NCI-H146 treated with DMSO at 0.1 percent for 48 hours (cell line): ENCODE results near the gene C6orf47.
A peak's percentile ranks its signal among the peaks of the same experiment; 100 is the strongest.

Experiments
- DNase-seq: peaks from one replicate; lab custom pipeline; 2025; ENCODE audit not compliant: unreplicated experiment; lab: John Stamatoyannopoulos, UW

C6orf47 gene

DNA sequence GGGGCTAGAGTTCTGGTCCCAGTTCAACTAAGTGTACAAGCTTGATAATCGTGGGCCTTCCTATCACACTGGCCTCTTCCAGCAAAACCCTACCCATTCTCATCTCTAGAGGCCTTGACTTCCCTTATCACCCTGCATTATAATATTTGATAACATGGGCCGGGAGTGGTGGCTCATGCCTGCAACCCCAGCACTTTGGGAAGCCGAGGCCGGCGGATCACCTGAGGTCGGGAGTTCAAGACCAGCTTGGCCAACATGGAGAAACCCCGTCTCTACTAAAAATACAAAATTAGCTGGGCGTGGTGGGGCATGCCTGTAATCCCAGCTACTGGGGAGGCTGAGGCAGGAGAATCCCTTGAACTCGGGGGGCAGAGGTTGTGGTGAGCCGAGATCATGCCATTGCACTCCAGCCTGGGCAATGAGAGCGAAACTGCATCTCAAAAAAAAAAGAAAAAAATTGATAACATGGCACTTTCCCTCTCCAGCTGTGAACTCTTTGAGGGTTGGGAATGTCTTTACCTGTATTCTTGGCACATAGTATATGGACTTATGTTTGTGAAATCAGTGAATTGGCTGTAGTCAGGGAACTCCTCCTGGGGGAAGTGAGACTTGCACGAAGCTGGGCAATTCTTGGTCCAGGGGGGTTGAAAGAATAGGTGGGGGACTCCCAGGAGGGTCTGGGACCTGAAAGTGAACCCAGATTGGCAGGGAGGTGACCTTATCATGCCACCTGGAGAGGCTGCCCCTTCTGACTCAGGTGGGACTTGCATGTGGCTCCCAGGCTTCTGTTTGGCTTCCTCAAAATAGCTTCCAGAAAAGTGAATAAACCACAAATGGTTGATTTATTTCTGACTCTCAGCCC, 915 bp upstream of the C6orf47 start:
- DNase-seq = no peak

DNA sequence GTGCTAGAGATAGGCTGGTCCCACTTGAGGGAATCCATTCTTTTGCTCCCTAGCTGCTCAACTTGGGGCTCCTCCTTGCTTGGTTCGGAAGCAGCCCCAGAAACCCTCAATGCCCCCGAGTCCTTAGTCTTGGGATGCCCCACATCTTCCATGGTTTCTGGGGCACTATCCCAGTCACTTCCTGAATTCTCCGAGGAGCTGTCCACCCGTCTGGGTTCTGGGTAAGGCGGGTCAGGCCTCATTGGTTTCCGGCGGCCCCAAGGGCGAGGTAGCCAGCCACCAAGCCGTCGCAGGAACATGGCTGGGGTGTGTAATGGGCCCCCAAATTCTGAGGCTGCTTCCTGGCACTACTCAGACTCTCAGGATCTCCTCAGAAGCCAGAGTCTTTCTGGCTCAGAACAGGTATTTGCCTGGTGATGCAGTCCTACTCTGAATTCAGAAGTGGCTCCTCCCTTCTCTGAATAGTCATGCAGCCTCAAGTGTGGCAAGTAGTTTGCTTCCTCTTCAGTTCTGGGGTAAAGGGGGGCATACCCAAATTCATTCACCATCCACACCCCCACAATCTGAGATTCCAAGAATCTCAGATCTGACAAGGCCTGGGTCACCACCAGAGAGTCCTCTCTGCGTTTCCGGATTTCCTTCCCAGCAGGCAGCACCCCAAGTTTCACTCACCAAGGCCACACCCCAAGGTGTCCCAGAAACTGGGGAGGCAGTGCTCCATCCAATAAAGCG, 763 bp downstream of the C6orf47 start:
- DNase-seq = no peak

DNA sequence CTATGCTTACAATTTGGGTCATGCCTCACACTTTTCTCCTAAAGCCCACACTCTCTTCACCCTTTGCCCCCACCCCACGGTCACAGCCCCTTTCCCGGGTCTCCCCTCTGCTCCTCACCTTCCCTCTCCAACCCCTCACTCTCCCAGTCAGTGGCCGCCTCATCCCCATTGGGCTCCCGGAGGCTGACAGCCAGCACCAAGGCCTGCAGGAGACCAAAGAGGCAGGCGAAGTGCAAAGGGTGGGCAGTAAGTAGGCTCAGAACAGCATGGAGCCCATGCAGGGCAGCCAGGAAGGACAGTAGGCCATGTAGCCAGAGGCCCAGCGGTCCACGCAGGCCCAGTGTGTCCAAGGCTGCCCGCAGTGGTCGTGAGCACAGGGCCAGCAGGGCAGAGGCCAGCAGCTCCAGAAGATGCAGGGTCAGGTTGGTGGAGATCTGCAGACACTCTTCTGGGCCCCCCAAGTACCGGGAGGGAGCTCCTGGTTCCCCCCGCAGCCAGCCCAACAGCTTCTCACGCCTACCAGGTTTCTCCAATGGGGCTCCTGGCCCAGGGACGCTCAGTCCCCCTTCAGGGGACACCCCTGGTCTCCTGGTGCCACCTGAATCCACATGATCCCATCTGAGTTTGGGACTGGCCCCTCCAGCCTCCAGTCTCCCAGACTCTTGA, 1.5 kb downstream of the C6orf47 start:
- no peak for DNase-seq

DNA sequence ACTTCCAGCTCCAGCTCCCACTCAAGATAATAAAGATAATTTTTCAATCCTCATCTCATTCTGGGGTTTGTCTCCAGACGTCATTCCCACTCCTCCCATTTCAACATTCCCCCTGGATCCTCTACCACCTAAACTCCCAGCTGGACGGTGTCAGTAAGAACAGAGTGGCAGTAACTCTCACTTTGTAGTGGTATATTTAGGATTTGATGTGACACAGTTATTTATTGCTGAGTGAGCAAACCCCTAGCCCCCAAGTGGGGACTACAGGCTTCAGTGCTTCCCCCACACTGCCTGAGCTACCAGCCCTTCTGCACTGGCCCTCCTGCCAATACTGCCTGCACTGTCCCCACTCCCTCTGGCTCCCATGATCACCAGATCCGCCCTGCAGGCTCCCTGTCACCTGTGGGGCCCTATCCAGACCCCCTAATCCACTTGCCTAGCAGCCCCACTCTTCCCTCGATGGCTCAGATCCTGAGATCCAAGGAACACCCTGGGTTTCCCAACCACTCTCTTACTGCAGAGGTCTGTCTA, 2.4 kb downstream of the C6orf47 start:
- DNase-seq = no peak

DNA sequence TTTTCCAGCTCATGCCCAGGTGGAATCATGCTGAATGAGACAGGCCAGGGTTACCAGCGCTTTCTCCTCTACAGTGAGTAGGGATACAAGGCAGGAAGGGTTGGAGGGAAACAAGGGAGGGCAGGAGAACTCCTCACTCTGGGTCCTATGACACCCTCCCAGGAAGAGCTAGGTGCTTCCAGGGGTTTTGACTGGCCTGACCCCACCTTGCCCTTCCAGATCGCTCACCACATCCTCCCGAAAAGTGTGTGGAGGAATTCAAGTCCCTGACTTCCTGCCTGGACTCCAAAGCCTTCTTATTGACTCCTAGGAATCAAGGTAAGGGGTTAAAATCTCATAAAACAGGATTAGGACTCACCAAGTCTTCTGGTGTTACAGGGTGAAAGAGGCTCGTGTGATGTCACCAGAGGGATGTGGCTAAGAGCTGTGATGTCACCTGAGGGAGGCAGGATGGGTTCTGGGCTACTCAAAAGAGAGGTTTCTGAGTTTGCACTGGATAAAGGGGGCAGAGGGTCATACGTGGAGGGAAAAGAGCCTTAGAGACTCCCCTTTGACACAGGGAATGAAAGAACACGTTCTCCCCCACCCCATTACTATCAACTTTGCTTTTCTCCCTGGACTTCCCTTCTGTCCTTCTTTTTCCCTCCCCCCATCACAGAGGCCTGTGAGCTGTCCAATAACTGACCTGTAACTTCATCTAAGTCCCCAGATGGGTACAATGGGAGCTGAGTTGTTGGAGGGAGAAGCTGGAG, 3.0 kb downstream of the C6orf47 start:
- no peak for DNase-seq

DNA sequence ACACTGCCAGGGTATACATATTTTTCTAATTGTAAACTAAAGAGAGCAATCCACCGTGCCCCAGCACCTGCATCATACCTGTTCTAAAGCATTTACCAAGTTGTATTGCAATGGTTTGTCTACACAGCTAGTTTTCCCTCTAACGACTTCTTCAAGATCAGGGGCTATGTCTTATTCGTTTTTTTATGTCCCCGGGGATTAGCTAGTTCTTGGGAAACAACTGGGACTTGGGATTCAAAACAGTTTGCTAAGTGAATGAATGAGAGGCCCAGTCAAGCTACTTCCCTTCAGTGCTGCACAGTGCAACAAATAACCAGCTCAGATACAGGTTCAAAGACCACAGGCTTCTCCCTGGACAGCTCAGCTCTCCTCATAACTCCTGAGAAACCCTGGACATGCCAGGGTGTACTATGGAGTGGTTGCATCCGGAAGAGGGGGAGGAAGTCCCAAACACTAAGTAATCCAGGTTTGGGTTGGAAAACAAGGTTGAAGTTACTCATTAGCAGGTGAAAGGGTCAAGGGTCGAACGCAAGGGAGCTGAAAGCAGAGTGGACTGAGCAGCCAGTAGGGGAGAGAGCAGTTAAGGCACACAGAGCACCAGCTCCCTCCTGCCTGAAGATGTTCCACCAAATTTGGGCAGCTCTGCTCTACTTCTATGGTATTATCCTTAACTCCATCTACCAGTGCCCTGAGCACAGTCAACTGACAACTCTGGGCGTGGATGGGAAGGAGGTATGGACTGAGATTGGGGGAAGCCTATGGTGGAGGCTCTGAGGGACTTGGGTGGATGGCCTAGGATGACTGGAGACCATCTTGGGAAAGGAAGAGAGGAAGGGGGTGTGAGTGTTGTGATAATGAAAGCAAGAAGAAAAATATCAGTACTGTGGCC, 5.0 kb downstream of the C6orf47 start, which contains the start of gene APOM:
TSS of gene APOM (plus strand) at position 546 of the 889 bp plus-strand sequence. CDS start at position 619, 73 bp downstream.
- no peak for DNase-seq

DNA sequence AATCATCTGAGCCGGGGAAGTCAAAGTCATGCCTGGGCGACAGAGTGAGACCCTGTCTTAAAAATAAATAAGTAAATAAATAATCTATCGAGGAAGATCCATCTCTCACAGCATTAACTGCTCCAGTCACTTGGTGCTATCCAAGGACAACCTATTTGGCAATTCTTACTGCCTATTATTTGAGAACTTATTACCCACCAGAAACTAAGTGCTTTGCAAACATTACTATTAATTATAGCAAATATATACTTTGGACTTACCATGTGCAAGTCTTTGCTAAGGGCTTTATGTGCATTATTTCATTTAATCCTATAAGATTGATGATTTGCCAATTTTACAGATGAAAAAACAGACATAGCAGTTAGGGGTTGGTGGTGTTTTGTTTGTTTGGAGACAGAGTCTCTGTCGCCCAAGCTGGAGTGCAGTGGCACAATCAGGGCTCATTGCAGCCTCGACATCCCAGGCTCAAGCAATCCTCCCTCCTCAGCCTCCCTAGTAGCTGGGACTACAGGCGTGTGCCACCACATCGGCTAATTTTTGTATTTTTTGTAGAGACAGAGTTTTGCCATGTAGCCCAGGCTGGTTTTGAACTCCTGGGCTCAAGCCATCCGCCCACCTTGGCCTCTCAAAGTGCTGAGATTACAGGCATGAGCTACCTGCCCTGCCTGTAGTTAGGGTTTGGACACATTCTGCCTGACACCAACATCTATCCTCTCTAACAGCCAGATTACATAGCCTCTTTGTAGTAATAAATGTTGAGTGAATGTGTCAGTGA, 5.8 kb downstream of the C6orf47 start:
- no peak for DNase-seq

DNA sequence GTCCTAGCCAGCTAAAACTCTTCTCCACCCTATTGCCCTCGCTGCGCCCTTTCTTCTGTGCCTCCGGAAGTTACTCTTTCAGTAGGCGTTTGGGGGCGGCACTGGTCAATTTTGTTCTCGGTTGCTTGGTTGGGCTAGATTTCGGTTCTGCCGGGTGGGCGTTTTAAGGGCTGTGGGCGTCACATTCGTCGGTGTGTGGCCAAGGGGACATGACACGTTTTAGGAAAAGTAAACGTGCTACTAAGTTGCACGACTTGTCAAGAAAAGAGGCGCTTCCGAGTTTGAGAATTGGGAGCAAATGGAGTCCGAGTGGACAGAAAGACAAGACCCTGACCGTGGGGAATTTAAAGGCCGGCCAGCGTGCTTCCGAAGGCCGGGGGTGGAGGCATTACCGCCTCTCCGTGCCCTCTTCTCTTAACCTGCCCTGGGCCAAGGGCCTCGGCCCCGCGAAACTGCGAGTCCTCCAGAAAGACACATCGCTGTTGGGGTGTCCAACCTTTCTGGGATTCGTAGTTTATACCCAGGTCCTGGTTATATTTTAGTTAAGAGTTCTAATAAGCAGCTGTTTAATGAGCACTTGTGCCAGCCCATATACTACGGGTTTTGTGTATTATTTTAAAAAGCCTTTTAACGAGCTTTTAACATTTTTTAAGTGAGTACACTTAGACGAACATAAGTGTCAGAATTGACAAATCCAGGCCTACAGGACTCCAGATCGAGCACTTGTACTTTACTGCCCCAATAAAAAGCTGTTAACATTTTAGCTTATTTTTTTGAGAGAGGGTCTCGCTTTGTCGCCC, 7.5 kb downstream of the C6orf47 start:
- DNase-seq = peak; percentile 95

DNA sequence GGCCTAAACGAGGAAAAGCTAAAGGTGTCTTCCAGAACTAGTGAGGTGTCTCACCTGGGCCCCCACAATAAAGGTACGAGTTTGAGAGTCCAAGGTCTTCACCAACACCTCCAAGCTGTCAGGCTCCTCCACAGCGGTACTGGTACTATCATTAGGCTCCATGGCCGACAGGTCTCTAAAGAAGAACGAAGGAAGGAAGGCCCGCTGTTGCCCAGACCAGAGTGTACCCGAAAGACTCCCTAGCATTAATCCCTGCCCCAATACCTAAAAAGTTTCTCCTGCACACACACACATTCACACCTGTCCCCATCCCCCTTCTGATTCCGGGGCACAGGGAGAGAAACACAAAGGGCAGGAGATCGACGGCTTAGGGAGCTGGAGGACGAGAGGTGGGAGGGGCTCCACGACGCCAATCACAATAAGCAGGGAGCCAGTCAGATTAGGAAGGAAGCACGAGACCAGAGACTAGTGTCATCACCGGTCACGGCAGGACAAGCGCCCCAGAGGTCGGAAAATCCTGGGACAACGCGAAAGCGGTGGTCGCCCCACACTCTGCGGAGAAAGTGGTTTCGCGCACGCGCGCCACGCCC, 8.9 kb downstream of the C6orf47 start:
- peak; percentile 59 for DNase-seq

DNA sequence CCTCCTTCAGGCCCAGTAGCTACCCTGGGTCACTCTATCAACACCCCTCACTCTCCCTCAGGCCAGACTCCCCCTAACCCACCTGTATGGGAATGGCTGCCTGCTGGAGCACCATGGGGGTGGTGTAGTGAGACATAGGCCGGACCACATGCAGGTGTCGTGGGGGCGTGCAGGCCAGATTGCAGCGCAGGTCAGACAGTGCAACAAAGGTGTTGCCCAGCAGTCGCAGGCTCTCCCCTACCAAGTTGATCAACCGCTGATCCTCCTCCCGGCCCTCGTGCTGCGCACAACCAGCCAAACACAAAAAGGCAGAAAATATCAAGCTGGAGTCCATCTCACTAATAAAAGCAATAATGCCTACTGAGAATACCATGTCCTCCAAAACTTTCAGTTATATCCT, 15.3 kb downstream of the C6orf47 start:
- no peak for DNase-seq

DNA sequence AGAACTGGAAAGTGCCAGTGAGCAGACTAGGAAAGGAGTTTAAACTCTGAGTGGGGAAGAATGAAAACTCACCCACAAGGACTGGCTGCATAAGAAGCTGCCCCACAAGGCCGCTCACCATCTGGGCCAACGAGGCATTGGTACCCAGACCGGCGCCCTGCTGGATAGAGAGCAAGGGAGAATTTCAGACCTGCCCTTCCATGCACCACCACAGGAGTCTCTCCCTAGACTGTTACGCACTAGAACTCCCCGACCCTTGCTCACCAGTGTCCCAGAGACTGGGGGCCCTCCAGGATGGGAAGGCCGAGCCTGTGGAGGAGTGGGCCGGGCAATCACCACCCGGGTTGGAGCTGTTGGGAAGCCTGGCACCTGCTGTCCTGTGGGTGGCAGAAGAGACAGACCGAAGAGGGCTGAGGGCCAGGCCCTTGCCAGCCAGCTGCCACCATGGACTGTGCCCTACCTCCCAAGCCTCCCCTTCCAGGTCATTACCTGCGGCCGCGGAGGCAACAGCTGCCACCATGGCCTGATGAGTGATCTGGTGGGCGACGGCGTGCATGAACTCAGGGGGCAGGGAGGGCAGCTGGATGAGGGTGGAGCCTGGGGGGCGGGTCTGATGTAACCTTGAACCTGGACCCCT, 16.6 kb downstream of the C6orf47 start:
- DNase-seq = no peak

DNA sequence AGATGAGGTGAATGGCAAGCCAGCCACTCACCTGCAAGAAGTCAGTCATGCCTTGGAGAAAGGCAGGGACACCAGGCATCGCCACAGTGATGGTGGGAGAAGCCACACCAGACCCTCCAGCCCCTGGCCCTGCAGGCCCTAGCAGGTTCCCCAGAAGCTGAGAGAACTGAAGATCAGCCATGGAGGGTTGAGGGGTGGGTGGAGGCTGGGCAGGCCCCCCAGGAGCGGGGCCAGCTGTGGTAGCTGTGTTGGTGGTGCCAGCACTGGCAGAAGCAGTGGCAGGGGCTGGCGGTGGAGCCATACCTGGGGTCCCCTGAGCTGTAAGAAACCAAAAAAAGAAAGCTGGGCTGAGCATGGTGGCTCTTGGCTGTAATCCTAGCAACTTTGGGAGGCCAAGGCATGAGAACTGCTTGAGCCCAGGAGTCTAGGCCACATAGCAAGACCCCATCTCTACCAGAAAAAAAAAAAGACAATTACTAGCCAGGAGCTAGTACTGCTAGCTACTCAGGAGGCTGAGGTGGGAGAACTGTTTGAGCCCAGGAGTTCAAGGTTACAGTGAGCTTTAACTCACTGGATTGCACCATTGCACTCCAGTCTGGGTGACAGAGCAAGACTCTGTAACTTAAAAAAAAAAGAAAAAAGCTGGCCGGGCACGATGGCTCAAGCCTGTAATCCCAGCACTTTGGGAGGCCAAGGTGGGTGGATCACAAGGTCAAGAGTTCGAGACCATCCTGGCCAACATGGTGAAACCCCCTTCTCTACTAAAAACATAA, 17.6 kb downstream of the C6orf47 start:
- DNase-seq = no peak

DNA sequence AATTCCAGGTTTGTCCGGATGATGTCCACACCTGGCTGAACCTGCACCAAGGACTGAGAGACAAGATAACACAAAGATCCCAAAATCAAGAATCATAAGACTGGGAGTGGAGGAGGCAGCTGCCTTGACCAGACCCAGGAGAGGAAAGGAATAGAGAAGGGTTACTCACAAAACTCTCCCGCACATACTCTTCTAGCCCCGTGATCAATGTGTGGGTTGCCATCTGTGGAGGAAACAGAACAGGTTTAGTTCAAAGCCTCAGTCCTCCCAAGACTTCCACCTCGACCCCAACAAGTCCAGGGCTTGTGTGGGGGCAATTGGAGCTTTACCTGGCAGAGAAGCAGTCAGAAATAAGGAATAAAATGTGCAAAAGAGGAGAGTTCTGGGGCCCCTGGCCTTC, 19.2 kb downstream of the C6orf47 start:
- no peak for DNase-seq

DNA sequence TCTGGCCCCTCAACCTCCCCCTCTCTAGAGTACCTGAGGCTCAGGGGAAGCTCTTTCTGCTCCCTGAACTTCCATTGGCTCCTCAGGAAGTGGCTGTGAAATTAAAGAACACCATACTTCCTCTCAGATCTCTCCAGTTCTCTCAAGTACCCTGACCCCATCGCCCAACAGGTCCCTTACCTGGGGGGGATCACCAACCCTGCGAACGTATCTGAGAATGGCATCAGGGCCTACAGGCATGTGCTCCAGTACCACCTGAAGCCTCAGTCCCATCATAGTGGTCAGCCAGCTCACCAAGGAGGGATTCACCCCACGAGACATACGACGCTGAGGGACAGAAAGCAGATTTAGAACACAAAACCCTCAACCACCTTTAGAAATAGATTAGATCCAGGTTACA, 20.0 kb downstream of the C6orf47 start:
- DNase-seq = no peak

DNA sequence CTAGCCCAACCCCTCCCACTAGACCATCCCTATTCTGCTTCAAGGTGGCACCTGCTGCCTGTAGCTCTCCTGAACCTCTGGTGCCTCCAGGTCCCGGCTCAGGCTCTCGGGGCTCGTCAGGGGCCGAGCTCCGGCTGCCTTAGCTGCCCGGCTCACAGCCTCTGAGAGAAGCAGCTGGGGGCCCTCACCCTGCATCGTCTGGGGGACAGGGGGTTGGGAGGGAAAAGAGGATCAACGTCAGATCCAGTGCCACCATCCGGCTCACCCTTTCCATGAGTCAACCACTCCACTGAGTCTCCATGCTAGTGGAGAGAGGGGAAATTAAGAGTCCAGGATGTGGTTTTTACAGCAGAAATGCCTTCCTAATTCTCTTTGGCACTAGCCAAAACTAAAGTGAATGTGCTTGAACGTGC, 21.1 kb downstream of the C6orf47 start:
- DNase-seq = no peak

DNA sequence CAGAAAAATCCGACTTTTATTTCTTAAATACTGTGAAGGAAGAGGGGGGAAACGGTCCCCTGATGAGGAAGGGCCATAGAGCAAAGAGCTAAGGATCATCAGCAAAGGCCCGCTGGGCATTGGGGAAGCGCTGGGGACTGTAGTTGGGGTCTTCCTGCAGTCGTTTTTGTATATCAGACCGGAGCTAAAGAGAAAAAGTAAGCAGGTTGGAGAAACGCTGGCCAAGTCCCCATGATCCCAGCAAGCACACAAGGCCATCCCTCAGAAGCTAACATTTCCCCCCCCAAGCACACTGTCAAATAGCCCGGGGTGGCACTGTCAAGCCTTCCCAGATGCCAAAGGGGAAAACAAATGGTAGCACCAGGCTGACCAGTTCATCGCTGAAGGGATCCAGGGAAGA, 21.5 kb downstream of the C6orf47 start:
- DNase-seq = no peak
